H1 (cell line): Measurements from ENCODE around the gene SUPT4H1. TPM values are rescaled to one million over a fixed set of nuclear protein-coding genes. Genes with fewer than 3 reads are reported as not detected.

ENCODE experiments used
- EGR1 ChIP-seq: IDR thresholded peaks from 2 replicates; pipeline ENCODE4 v1.6.1; 2011; ENCODE audit warnings: low read depth, low read length, borderline replicate concordance
- JUN ChIP-seq: IDR thresholded peaks from 2 replicates; pipeline ENCODE4 v1.6.1; 2011; ENCODE audit warnings: low read depth, mild to moderate bottlenecking, improper control_type of control experiment, low read length
- SIX5 ChIP-seq: IDR thresholded peaks from 2 replicates; pipeline ENCODE4 v1.6.1; 2011; ENCODE audit warnings: mild to moderate bottlenecking, low read depth, low read length
- SP2 ChIP-seq: IDR thresholded peaks from 2 replicates; pipeline ENCODE4 v1.6.1; 2012; ENCODE audit warnings: mild to moderate bottlenecking, low read length, inconsistent platforms
- SUZ12 ChIP-seq: fragments of 200-600 bp; sonication (generic); IDR thresholded peaks from 2 replicates; pipeline ENCODE4 v1.6.1; 2012; ENCODE audit warnings: mild to moderate bottlenecking, inconsistent platforms, low read length, moderate library complexity, mixed read lengths
- polyA plus RNA-seq, 7 experiments: library from polyadenylated mRNA; depleted of rRNA in 3 of 7; stranded (reverse) in 5 of 7; unstranded in 2 of 7; fragments of >200 nt in 5 of 7; fragments of 200-250 nt in 2 of 7; gene quantifications; 1 replicate in 5 of 7; 2 replicates in 1 of 7; 4 replicates in 1 of 7; pipeline versions ENCODE4 v1.2.1 to v1.2.3, GENCODE V29; 2011 to 2013; ENCODE audit warnings: missing spikeins in 2 of 7, mixed read lengths in 2 of 7
- total RNA-seq: library from RNA; stranded (reverse); fragmentation: NEBNext Ultra II Directional; extraction: Animal tissue kit (Norgen Biotek cat#: 25700); gene quantifications from 2 replicates; pipeline ENCODE4 v1.2.1, GENCODE V29; 2021

The SUPT4H1 gene
- total and polyA plus RNA-seq, 2 of the 8 experiments (the other 6 are each of a cell fraction or from before 2014, with no cell fraction given): 112 to 143 TPM

DNA sequence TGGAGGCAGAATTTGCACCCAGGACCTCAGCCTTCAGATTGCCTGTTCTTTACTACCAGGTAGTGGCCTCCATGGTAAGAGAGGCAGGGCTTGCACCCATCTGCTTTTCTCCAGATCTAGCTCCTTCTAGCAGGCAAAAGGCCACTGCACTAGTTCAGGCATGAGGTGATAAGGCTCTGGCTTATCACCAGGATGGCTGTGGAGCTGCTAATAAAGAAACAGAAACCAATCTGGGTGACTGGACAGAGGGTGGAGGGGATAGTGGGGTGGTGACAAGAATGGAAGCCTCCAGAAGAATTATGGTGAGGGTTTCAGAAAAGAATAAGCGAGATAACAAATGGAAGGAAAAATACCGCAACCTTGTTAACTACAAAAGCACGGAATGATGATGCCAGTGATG is 15.5 kb upstream of the SUPT4H1 start (continued):
- no peak for TF ChIP-seq SUZ12
- TF ChIP-seq EGR1: no peak
- TF ChIP-seq SP2: no peak
- no peak for TF ChIP-seq JUN
- TF ChIP-seq SIX5: no peak
